GM10266 (cell line): ENCODE measurements around the gene HDGFL2.

ENCODE experiments used
- DNase-seq: peaks from one replicate; pipeline ENCODE4 v3.0.0; 2012; ENCODE audit errors: extremely low spot score
- TF ChIP-seq, protein P1 (sequence below): IDR thresholded peaks from 2 replicates; pipeline ENCODE4 v1.5.1; 2012; ENCODE audit warnings: mild to moderate bottlenecking, low read depth; ENCODE audit not compliant: control insufficient read depth, insufficient read depth; ENCODE audit errors: missing control alignments

The HDGFL2 gene

DNA sequence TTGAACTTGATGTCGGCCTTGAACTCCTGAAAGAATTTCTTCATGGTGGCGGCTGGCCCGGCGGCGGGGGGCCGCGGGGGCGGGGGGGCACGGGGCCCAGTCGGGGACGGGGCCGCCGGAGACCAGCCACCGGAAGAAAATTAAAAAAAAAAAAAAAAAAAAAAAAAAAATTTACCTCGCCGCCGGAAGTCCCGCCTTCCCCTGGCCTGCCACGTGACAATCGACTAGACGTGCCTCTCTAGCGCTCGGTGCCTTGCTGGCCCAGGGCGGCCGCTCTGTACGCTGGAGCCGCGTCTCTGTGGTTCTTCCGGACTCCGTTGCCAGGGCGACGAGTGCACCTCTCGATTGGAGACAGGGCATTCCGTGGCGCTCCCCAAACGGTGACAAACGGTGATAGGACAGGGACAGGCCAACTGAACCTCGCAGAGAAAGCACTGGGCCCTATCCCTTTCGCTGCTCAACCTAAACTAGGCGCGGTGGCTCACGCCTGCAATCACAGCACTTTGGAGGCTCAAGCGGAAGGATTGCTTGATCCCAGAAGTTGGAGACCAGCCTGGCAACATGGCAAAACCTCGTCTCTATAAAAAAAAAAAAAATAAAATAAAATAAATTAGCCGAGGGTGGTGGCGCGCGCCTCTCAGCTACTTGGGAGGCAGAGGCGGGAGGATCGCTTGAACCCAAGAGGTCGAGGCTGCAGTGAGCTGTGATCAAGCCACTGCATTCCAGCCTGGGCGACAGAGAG, 14.3 kb upstream of the HDGFL2 start, which contains the start of gene UBXN6:
UBXN6 (minus strand) TSS at position 141 of the 742 bp plus-strand sequence; CDS start at position 44, 97 bp downstream.
- DNase-seq = peak; percentile 99
- TF ChIP-seq, protein P1, sequence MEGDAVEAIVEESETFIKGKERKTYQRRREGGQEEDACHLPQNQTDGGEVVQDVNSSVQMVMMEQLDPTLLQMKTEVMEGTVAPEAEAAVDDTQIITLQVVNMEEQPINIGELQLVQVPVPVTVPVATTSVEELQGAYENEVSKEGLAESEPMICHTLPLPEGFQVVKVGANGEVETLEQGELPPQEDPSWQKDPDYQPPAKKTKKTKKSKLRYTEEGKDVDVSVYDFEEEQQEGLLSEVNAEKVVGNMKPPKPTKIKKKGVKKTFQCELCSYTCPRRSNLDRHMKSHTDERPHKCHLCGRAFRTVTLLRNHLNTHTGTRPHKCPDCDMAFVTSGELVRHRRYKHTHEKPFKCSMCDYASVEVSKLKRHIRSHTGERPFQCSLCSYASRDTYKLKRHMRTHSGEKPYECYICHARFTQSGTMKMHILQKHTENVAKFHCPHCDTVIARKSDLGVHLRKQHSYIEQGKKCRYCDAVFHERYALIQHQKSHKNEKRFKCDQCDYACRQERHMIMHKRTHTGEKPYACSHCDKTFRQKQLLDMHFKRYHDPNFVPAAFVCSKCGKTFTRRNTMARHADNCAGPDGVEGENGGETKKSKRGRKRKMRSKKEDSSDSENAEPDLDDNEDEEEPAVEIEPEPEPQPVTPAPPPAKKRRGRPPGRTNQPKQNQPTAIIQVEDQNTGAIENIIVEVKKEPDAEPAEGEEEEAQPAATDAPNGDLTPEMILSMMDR = no peak

DNA sequence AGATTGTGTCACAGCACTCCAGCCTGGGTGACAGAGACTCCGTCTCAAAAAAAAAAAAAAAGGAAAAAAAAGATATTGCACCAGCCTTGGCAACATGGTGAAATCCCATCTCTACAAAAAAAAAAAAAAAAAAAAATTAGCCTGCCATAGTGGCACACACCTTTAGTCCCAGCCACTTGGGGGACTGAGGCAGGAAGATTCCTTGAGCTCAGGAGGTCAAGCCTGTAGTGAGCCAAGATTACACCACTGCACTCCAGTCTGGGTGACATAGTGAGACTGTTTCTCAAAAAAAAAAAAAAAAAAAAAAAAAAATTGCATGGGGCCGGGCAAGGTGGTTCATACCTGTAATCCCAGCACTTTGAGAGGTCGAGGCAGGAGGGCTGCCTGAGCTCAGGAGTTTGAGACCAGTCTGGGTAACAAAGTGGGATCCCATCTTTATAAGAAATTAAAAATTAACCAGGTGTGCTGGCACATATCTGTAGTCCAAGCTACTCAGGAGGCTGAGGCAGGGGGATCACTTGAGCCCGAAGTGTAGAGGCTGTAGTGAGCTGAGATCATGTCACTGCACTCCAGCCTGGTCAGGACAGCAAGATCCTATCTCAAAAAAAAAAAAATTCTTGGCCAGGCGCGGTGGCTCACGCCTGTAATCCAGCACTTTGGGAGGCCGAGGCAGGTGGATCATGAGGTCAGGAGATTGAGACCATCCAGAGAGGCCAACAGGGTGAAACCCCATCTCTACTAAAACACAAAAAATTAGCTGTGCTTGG, 7.1 kb upstream of the HDGFL2 start:
- no peak for DNase-seq
- TF ChIP-seq, protein P1 = no peak

DNA sequence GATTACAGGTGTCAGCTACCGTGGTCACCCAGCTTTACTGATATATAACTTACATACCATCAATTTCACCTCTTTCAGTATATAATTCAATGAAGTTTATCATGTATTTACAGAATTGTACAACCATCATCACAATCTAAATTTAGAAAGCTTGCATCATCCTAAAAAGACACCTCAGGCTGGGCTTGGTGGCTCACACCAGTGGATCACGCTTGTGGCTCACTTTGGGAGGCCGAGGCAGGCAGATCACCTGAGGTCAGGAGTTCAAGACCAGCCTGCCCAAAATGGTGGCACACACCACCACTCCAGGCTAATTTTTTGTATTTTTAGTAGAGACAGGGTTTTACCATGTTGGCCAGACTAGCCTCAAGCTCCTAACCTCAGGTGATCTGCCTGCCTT, 4.3 kb upstream of the HDGFL2 start:
- no peak for DNase-seq
- TF ChIP-seq, protein P1 = no peak

DNA sequence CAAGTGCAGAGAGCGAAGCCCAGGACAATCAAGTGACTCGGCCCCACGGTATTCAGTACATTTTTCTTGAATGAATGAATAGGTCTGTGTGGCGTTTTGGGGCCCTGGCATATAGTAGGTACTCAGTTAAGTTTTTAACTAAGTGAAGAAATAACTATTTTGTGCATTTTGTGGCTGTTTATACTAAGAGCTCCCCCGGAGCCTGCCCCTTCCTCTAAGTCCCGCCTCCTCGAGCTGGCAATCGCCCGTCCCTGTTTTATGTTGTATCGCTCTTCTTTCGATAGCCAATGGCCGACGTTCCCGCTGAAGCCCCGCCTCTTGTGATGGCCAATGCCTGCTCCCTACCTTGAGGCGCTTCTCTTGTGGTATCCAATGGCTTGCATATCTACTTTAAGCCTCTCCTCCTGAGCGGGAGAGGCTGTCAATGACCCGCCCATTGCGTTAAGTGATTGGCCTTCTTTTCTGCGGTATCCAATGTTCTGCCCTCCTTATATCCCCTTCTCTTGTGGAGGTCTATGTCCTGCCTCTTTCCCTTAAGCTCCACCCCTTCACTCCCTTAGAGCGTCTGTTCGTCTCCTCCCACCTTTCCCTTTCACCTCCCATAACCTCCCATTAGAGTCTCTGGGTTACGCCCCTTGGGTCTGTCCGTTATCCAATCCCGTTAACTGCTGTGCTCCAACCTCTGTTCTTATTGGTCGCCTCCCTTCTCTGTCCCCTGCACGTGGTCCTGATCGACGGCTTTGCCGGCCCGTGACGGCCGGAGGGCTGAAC, 509 bp upstream of the HDGFL2 start:
- TF ChIP-seq, protein P1 = no peak

DNA sequence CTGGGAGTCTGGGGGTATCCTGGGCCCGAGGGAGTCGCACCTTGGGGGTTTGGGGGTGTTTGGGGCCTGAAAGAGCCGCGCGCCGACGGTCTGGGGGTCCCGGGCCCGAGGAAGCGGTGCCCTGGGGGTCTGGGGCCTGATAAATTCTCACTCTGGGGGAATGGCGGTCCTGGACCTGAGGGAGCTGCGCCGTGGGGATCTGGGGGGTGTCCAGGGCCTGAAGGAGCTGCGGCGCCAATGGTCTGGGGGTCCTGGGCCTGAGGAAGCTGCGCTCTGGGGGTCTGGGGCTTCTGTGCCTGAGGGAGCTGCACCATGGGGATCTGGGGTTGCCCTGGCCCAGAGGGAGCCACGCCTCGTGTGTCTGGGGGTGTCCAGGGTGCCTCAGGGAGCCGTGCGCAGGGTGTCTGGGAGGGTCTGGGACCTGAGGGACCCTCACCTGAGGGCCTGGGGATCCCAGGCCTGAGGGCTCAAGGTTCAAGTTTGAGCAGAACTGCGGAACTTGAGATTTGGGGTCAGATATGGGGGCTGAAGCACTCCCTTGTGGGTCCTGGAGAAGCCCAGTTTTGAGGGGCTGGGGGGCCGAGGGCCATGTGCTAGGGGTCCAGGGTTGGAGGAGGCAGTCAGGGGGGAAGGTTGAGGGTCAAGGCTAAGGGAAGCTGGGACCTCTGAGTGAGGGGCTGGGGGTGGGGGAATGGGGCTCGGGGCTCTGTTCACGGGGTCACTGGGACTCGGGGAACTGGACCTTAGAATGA, 1.1 kb downstream of the HDGFL2 start:
- TF ChIP-seq, protein P1 = no peak
- no peak for DNase-seq

More for the DNA sequence above, 509 bp upstream of the HDGFL2 start:
- DNase-seq = peak; percentile 99

DNA sequence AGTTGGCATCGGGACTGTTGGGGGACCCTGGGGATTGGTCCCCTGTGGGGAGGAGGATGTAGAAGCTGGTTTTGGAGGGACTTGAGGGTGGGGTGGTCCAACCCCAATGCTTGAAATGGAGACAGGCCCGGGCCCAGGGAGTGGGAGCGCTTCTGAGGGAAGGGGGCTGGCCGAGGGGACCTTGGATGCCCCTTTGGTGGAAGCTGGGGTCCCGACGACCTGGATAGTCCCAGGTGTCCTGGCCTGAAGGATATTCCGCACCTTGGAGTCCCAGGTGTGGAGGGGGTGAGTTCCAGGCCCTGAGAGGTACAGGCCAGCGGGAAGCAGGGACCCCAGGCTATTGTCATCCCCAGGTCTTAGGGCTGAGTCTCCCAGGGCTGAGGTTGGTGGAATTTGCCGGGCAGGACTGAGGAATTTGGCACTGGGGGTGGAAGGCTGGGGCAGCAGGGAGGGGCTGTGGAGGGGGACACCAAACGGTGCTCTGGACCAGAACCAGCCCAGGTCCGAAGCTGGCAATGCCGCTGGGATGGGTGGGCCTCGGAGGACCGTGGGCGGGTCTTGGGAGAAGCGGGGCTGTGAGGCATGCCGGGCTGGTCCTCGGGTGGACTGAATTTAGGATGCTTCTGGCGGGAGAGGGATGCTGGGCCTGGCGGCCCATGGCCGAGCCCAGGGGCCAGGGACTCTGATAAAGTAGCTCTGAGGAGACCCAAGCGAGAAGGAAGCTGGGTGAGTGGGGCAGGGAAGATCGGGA, 1.8 kb downstream of the HDGFL2 start:
- no peak for DNase-seq
- TF ChIP-seq, protein P1 = no peak
